K562 (cell line): ENCODE data around the gene ZNF563. TPM values are rescaled to one million over a fixed set of nuclear protein-coding genes. Genes with fewer than 3 reads are reported as not detected.

ENCODE experiments used
- ATAC-seq: fragments of 200-7000 bp; cut with Tn5 transposase; 3 replicates; pipeline ENCODE4 v1.9.1; 2020; ENCODE audit warnings: moderate library complexity
- BruUV-seq: library from RNA; stranded (reverse); fragments of 400-500 nt; replicated peaks from 2 replicates; lab custom pipeline; 2021; lab: Mats Ljungman, UMichigan
- CTCF ChIA-PET: fragments of 300-600 bp; formaldehyde crosslinking; extraction: SDS; loops from one replicate; lab custom pipeline; 2021; ENCODE audit warnings: low intra/inter-chr PET ratio; lab: Yijun Ruan, JAX
- POLR2A ChIA-PET: fragments of 300-600, 350-650 bp; sonication (Branson Sonifier 250); formaldehyde crosslinking; extraction: SDS; loops from one replicate; lab custom pipeline; 2021; ENCODE audit warnings: antibody characterized with exemption, inconsistent platforms; lab: Yijun Ruan, JAX
- DNase-seq, 4 experiments: peaks; one replicate each; pipeline versions ENCODE4 v3.0.0 to v3.0.0-alpha.2; 2011 to 2018; ENCODE audit warnings: low spot score in 3 of 4, mixed read lengths in 3 of 4; ENCODE audit errors: extremely low read depth in 1 of 4
- FAIRE-seq: peaks from 2 replicates; lab custom pipeline; 2011; peaks lifted over from hg19 to GRCh38; lab: Jason Lieb, UNC
- H2AFZ ChIP-seq: 2 replicates; pipeline ENCODE4 v1.6.0; 2011; ENCODE audit warnings: low read depth, low read length, control low read depth, inconsistent platforms
- H3K27ac ChIP-seq: fragments of 200-600 bp; 3 replicates; pipeline ENCODE4 v1.8.0; 2011; ENCODE audit warnings: low read depth, mild to moderate bottlenecking, control low read depth, inconsistent platforms, low read length, moderate library complexity, mixed read lengths; ENCODE audit errors: extremely low read depth
- H3K27me3 ChIP-seq, 2 experiments: fragments of 300-600 bp in 1 of 2; 2 replicates in 1 of 2; 3 replicates in 1 of 2; pipeline versions ENCODE4 v1.6.0 to v1.8.0; 2011; ENCODE audit warnings: inconsistent platforms in 2 of 2, low read length in 2 of 2, mild to moderate bottlenecking in 1 of 2, mixed read lengths in 1 of 2, moderate library complexity in 1 of 2; ENCODE audit not compliant: control insufficient read depth in 2 of 2, insufficient read depth in 2 of 2
- H3K36me3 ChIP-seq: fragments of 300-600 bp; 3 replicates; pipeline ENCODE4 v1.8.0; 2011; ENCODE audit warnings: mild to moderate bottlenecking, low read length, inconsistent platforms; ENCODE audit not compliant: control insufficient read depth, insufficient read depth
- H3K4me1 ChIP-seq, 2 experiments: fragments of 200-600 bp in 1 of 2; replicated peaks in 1 of 2; 2 replicates in 1 of 2; 3 replicates in 1 of 2; pipeline versions ENCODE4 v1.5.1 to v1.8.0; 2011; ENCODE audit warnings: inconsistent platforms in 2 of 2, low read length in 2 of 2, mild to moderate bottlenecking in 1 of 2, mixed read lengths in 1 of 2, moderate library complexity in 1 of 2; ENCODE audit not compliant: control insufficient read depth in 2 of 2, insufficient read depth in 2 of 2
- H3K4me2 ChIP-seq: 2 replicates; pipeline ENCODE4 v1.6.1; 2011; ENCODE audit warnings: low read length, control low read depth, inconsistent platforms, mixed read lengths; ENCODE audit not compliant: insufficient read depth
- H3K4me3 ChIP-seq: fragments of 200-600 bp; sonication (generic), shearing (Covaris generic); 2 replicates; pipeline ENCODE4 v1.5.1; 2016; ENCODE audit warnings: control low read depth, inconsistent platforms
- H3K79me2 ChIP-seq: fragments of 200-600 bp; 3 replicates; pipeline ENCODE4 v1.8.0; 2011; ENCODE audit warnings: low read length, inconsistent platforms; ENCODE audit not compliant: control insufficient read depth, insufficient read depth
- H3K9ac ChIP-seq, 2 experiments: 2 replicates each; pipeline versions ENCODE4 v1.6.0 to v1.6.1; 2011; ENCODE audit warnings: low read depth in 2 of 2, low read length in 2 of 2, control low read depth in 1 of 2, inconsistent platforms in 1 of 2, mild to moderate bottlenecking in 1 of 2, mixed read lengths in 1 of 2; ENCODE audit not compliant: insufficient read depth in 1 of 2
- H3K9me1 ChIP-seq: one replicate; pipeline ENCODE4 v1.6.0; 2011; ENCODE audit warnings: inconsistent platforms, mild to moderate bottlenecking, low read length, moderate library complexity; ENCODE audit not compliant: control insufficient read depth, insufficient read depth
- H3K9me3 ChIP-seq: replicated peaks from 2 replicates; pipeline ENCODE4 v1.5.1; 2011; ENCODE audit warnings: low read depth, low read length, inconsistent platforms; ENCODE audit not compliant: control insufficient read depth, insufficient read depth
- H4K20me1 ChIP-seq: replicated peaks from 2 replicates; pipeline ENCODE4 v1.6.1; 2011; ENCODE audit warnings: low read length, inconsistent platforms, mixed read lengths; ENCODE audit not compliant: control insufficient read depth, insufficient read depth
- CHCHD3 ChIP-seq: fragments of 250-450 bp; sonication (Bioruptor Pico); IDR thresholded peaks from 2 replicates; pipeline ENCODE4 v2.1.2; 2022; ENCODE audit warnings: mild to moderate bottlenecking
- DACH1 ChIP-seq: fragments of 450-650 bp; IDR thresholded peaks from 2 replicates; pipeline ENCODE4 v1.6.1; 2018; ENCODE audit not compliant: partially characterized antibody
- ETV1 ChIP-seq: fragments of 450-650 bp; conservative IDR thresholded peaks from 2 replicates; pipeline ENCODE4 v1.6.1; 2016; ENCODE audit warnings: missing genetic modification characterization, control low read depth, low read depth, missing compliant biosample characterization
- GTF2A2 ChIP-seq: IDR thresholded peaks from 2 replicates; pipeline ENCODE4 v1.6.1; 2016; ENCODE audit warnings: mild to moderate bottlenecking, missing genetic modification characterization, missing compliant biosample characterization
- PHF8 ChIP-seq: fragments of 200-600 bp; sonication (generic); IDR thresholded peaks from 2 replicates; pipeline ENCODE4 v1.6.1; 2012; ENCODE audit warnings: mixed run types, mild to moderate bottlenecking, inconsistent platforms, low read length, moderate library complexity, borderline replicate concordance
- POU5F1 ChIP-seq: fragments of 150-350 bp; IDR thresholded peaks from 2 replicates; pipeline ENCODE4 v1.6.1; 2014; ENCODE audit warnings: borderline replicate concordance, low read length, low read depth, mild to moderate bottlenecking; ENCODE audit not compliant: partially characterized antibody
- ZEB2 ChIP-seq: fragments of 450-650 bp; IDR thresholded peaks from 2 replicates; pipeline ENCODE4 v1.6.1; 2016
- ZNF76 ChIP-seq: fragments of 250-450 bp; sonication (Bioruptor Pico); IDR thresholded peaks from 2 replicates; pipeline ENCODE4 v1.4.0; 2020; ENCODE audit warnings: mild to moderate bottlenecking, moderate library complexity, borderline replicate concordance
- WGBS: fragments of 100-300 bp; shearing (Covaris generic); methylation state at CpG from one replicate; pipeline ENCODE4 v1.1.6; 2016; ENCODE audit warnings: low coverage, mixed read lengths; ENCODE audit not compliant: insufficient coverage; ENCODE audit errors: missing lambda C conversion rate; 5-methylcytosine and 5-hydroxymethylcytosine counted together
- in situ Hi-C: fragments of 300-500 bp; cut with MboI; formaldehyde crosslinking; loops from 4 replicates; pipeline ENCODE4 v1.15.0; 2018; ENCODE audit warnings: inconsistent platforms, mixed read lengths
- intact Hi-C: fragments of 100-400 bp; cut with micrococcal nuclease; formaldehyde crosslinking; loops from 2 replicates; pipeline ENCODE4 v1.14.2; 2022
- polyA plus RNA-seq, 8 experiments: library from polyadenylated mRNA; depleted of rRNA in 4 of 8; stranded (reverse) in 5 of 8; unstranded in 3 of 8; fragments of >200 nt; fragmentation: Nextera tagmentation in 2 of 8; fragmentation: Illumina TruSeq in 1 of 8; extraction: Ambion mirVana in 2 of 8; extraction: Trizol in 1 of 8; gene quantifications; 2 replicates each; pipeline versions ENCODE4 v1.2.1 to v1.2.3, GENCODE V29; 2011 to 2014; ENCODE audit warnings: inconsistent platforms in 1 of 8, missing spikeins in 1 of 8
- total RNA-seq, 7 experiments: library from RNA; depleted of rRNA in 6 of 7; stranded (reverse); fragments of >200 nt in 6 of 7; fragmentation: Illumina TruSeq in 2 of 7; extraction: Trizol in 2 of 7; gene quantifications; 2 replicates each; pipeline versions ENCODE4 v1.2.1 to v1.2.3, GENCODE V29; 2011 to 2021; ENCODE audit warnings: low replicate concordance in 1 of 7
- TF ChIP-seq, protein P1 (sequence below): fragments of 450-650 bp; formaldehyde crosslinking; IDR thresholded peaks from 2 replicates; pipeline ENCODE4 v1.4.0; 2022; ENCODE audit warnings: missing genetic modification characterization
- TF ChIP-seq, protein P2 (sequence below): fragments of 450-650 bp; IDR thresholded peaks from 2 replicates; pipeline ENCODE4 v1.6.1; 2017; ENCODE audit warnings: antibody characterized with exemption

Gene ZNF563
- total and polyA plus RNA-seq, 9 of the 15 experiments (the other 6 are each of a cell fraction or from before 2014, with no cell fraction given), result 0.37 to 2.9 (median 0.74) TPM

DNA sequence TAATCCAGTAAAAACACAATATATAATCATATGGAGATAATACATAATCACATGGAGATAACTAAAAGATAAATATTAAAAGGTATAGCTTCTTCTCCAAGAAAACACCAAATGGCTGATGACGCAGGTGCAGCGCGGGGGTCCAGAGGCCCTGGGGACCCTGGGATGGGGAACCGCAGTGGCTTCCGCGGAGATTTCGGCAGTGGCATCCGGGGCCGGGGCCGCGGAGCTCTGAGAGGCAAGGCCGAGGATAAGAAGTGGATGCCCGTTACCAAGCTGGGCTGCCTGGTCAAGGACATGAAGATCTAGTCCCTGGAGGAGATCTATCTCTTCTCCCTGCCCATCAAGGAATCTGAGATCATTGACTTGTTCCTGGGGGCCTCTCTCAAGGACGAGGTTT, 49.2 kb downstream of the ZNF563 start:
- DNase-seq, result no peak
- WGBS, result 82% methylated on average over 13 of the region's 14 CpGs
- no peaks in the 10 kb centered on the region for H3K9me1 ChIP-seq
- no peaks in the 10 kb centered on the region for H3K4me1 ChIP-seq
- H2AFZ ChIP-seq, result no peak overlapping the region
- H3K9me3 ChIP-seq, result no peaks in the 10 kb centered on the region
- FAIRE-seq, result no peak
- no peaks in the 10 kb centered on the region for H3K27me3 ChIP-seq
- ATAC-seq, result no peak
- CTCF ChIA-PET, result no interaction called here
- H3K9ac ChIP-seq, result no peak overlapping the region
- POLR2A ChIA-PET, result no interaction called here
- H3K27ac ChIP-seq, result no peak overlapping the region
- H3K36me3 ChIP-seq, result no peaks in the 10 kb centered on the region; the same call in 2 of the 3 replicates
- H3K79me2 ChIP-seq, result peaks cover 2% of the 10 kb centered on the region; the same call in 1 of the 3 replicates
- in situ Hi-C loops, result no loop called here
- TF ChIP-seq ZNF76 (CRISPR knock-in tag), result no peak
- no peak for TF ChIP-seq ZEB2
- TF ChIP-seq DACH1, result no peak
- TF ChIP-seq CHCHD3 (CRISPR knock-in tag), result no peak
- no peak for TF ChIP-seq GTF2A2 (tag)
- TF ChIP-seq POU5F1, result no peak
- no peak for TF ChIP-seq ETV1 (tag)
- TF ChIP-seq, protein P1, sequence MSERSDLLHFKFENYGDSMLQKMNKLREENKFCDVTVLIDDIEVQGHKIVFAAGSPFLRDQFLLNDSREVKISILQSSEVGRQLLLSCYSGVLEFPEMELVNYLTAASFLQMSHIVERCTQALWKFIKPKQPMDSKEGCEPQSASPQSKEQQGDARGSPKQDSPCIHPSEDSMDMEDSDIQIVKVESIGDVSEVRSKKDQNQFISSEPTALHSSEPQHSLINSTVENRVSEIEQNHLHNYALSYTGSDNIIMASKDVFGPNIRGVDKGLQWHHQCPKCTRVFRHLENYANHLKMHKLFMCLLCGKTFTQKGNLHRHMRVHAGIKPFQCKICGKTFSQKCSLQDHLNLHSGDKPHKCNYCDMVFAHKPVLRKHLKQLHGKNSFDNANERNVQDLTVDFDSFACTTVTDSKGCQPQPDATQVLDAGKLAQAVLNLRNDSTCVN (CRISPR knock-in tag), result no peak
- TF ChIP-seq PHF8, result no peak
- TF ChIP-seq, protein P2, sequence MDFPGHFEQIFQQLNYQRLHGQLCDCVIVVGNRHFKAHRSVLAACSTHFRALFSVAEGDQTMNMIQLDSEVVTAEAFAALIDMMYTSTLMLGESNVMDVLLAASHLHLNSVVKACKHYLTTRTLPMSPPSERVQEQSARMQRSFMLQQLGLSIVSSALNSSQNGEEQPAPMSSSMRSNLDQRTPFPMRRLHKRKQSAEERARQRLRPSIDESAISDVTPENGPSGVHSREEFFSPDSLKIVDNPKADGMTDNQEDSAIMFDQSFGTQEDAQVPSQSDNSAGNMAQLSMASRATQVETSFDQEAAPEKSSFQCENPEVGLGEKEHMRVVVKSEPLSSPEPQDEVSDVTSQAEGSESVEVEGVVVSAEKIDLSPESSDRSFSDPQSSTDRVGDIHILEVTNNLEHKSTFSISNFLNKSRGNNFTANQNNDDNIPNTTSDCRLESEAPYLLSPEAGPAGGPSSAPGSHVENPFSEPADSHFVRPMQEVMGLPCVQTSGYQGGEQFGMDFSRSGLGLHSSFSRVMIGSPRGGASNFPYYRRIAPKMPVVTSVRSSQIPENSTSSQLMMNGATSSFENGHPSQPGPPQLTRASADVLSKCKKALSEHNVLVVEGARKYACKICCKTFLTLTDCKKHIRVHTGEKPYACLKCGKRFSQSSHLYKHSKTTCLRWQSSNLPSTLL, result no peak
- H3K4me2 ChIP-seq, result no peak overlapping the region
- BruUV-seq, result no TSS peak
- no peaks in the 10 kb centered on the region for H4K20me1 ChIP-seq
- no peak overlapping the region for H3K4me3 ChIP-seq
- intact Hi-C loops, result no loop called here
